ENCODE results near the gene UROS.

- TF ChIP-seq, protein P1, sequence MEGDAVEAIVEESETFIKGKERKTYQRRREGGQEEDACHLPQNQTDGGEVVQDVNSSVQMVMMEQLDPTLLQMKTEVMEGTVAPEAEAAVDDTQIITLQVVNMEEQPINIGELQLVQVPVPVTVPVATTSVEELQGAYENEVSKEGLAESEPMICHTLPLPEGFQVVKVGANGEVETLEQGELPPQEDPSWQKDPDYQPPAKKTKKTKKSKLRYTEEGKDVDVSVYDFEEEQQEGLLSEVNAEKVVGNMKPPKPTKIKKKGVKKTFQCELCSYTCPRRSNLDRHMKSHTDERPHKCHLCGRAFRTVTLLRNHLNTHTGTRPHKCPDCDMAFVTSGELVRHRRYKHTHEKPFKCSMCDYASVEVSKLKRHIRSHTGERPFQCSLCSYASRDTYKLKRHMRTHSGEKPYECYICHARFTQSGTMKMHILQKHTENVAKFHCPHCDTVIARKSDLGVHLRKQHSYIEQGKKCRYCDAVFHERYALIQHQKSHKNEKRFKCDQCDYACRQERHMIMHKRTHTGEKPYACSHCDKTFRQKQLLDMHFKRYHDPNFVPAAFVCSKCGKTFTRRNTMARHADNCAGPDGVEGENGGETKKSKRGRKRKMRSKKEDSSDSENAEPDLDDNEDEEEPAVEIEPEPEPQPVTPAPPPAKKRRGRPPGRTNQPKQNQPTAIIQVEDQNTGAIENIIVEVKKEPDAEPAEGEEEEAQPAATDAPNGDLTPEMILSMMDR (IDR thresholded peaks at IDR 0.05), result no peak
- no peak for TF ChIP-seq POLR2A (IDR thresholded peaks at IDR 0.05)
- no peak for TF ChIP-seq EP300 (IDR thresholded peaks at IDR 0.05)
- no peak for TF ChIP-seq POLR2AphosphoS5 (IDR thresholded peaks at IDR 0.05)
Measured at GRCh38 chr10:125844751-125845221, 21.7 kb upstream of the UROS start.

All from suprapubic skin (tissue), 4 donors.